Measurements from ENCODE around the gene STAT5A.
A peak's percentile ranks its signal among the peaks of the same experiment; 100 is the strongest.

DNA sequence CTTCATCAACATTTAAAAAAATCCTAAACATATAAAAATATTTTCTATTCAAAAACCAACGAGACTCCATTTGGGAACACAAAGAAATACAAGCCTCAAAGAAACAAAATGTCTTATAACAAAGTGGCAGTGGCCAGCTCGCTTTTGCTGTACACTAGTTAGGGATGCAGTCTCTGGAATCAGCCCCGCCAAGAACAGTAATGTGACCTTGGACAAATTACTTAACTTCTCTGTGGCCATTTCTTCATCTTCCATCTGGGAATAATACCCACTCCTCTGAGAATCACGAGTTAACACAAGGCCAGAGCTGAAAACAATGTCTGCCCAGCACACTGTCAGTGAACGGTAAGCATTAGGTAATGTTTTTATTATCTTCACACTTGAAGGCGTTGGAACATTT, 17.7 kb upstream of the STAT5A start:
- TF ChIP-seq, protein P1, sequence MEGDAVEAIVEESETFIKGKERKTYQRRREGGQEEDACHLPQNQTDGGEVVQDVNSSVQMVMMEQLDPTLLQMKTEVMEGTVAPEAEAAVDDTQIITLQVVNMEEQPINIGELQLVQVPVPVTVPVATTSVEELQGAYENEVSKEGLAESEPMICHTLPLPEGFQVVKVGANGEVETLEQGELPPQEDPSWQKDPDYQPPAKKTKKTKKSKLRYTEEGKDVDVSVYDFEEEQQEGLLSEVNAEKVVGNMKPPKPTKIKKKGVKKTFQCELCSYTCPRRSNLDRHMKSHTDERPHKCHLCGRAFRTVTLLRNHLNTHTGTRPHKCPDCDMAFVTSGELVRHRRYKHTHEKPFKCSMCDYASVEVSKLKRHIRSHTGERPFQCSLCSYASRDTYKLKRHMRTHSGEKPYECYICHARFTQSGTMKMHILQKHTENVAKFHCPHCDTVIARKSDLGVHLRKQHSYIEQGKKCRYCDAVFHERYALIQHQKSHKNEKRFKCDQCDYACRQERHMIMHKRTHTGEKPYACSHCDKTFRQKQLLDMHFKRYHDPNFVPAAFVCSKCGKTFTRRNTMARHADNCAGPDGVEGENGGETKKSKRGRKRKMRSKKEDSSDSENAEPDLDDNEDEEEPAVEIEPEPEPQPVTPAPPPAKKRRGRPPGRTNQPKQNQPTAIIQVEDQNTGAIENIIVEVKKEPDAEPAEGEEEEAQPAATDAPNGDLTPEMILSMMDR (IDR thresholded peaks at IDR 0.05): no peak
- peak in 1 of 2 donors; percentile 46 for TF ChIP-seq POLR2A (IDR thresholded peaks at IDR 0.05)
